SK-N-SH (cell line): ENCODE measurements around the gene APBB1IP. TPM values are rescaled to one million over a fixed set of nuclear protein-coding genes. Genes with fewer than 3 reads are reported as not detected.
"Not testable (repeated sequence)": the region's sequence is repeated elsewhere in the genome, so short reads cannot be mapped to it uniquely, and the experiment has no call there.

Experiments
- CTCF ChIA-PET: fragments of 300-600, 350-600 bp; formaldehyde crosslinking; extraction: SDS; loops from one replicate; lab custom pipeline; 2021; lab: Yijun Ruan, JAX
- POLR2A ChIA-PET: fragments of 350-600 bp; sonication (Branson Sonifier 250); formaldehyde crosslinking; extraction: SDS; loops from one replicate; lab custom pipeline; 2020; ENCODE audit warnings: antibody characterized with exemption, inconsistent platforms; lab: Yijun Ruan, JAX
- DNase-seq: peaks from one replicate; pipeline ENCODE4 v3.0.0; 2012
- H2AFZ ChIP-seq: fragments of 200-600 bp; sonication (generic); 2 replicates; pipeline ENCODE4 v1.8.1; 2016; ENCODE audit warnings: antibody characterized with exemption, mild to moderate bottlenecking, low read depth
- H3F3A ChIP-seq: fragments of 200-600 bp; sonication (generic); replicated peaks from 2 replicates; pipeline ENCODE3; 2016; ENCODE audit warnings: antibody characterized with exemption, mild to moderate bottlenecking; ENCODE audit not compliant: insufficient read depth
- H3K27ac ChIP-seq, 2 experiments: fragments of 200-500 bp in 1 of 2; fragments of 200-600 bp in 1 of 2; sonication (Bioruptor generic) in 1 of 2; sonication (generic), shearing (Covaris generic) in 1 of 2; 2 replicates each; pipeline versions ENCODE4 v1.5.1 to v1.6.1; 2014 to 2016; ENCODE audit warnings: low read depth in 2 of 2, inconsistent platforms in 1 of 2, low read length in 1 of 2, mild to moderate bottlenecking in 1 of 2, mixed read lengths in 1 of 2
- H3K27me3 ChIP-seq: fragments of 200-600 bp; sonication (generic), shearing (Covaris generic); 2 replicates; pipeline ENCODE4 v1.6.1; 2016; ENCODE audit warnings: mixed run types; ENCODE audit not compliant: insufficient read depth
- H3K36me3 ChIP-seq, 2 experiments: fragments of 200-500 bp in 1 of 2; fragments of 200-600 bp in 1 of 2; sonication (Bioruptor generic) in 1 of 2; sonication (generic) in 1 of 2; replicated peaks in 1 of 2; 2 replicates each; pipeline versions ENCODE3 to v1.5.1; 2014 to 2016; ENCODE audit warnings: low read length in 1 of 2, mild to moderate bottlenecking in 1 of 2; ENCODE audit not compliant: insufficient read depth in 2 of 2, control insufficient read depth in 1 of 2
- H3K4me1 ChIP-seq, 2 experiments: fragments of 200-500 bp in 1 of 2; fragments of 200-600 bp in 1 of 2; sonication (Bioruptor generic) in 1 of 2; sonication (generic), shearing (Covaris generic) in 1 of 2; 2 replicates each; pipeline versions ENCODE4 v1.5.1 to v1.6.1; 2014 to 2016; ENCODE audit warnings: low read depth in 1 of 2, low read length in 1 of 2, mixed run types in 1 of 2; ENCODE audit not compliant: insufficient read depth in 2 of 2, control insufficient read depth in 1 of 2
- H3K4me2 ChIP-seq: fragments of 200-600 bp; sonication (generic), shearing (Covaris generic); 2 replicates; pipeline ENCODE4 v1.6.1; 2017; ENCODE audit warnings: mixed run types
- H3K4me3 ChIP-seq, 2 experiments: fragments of 200-500 bp in 1 of 2; fragments of 200-600 bp in 1 of 2; sonication (Bioruptor generic) in 1 of 2; sonication (generic), shearing (Covaris generic) in 1 of 2; 2 replicates each; pipeline versions ENCODE4 v1.5.1 to v1.8.1; 2014 to 2016; ENCODE audit warnings: low read depth in 2 of 2, inconsistent platforms in 1 of 2, low read length in 1 of 2, mild to moderate bottlenecking in 1 of 2, mixed read lengths in 1 of 2, moderate library complexity in 1 of 2
- H3K79me2 ChIP-seq: fragments of 200-600 bp; sonication (generic); 2 replicates; pipeline ENCODE4 v1.8.1; 2017; ENCODE audit warnings: mild to moderate bottlenecking; ENCODE audit not compliant: insufficient read depth
- H3K9ac ChIP-seq: fragments of 200-600 bp; sonication (generic); 2 replicates; pipeline ENCODE4 v1.6.1; 2017; ENCODE audit warnings: mixed run types
- H3K9me2 ChIP-seq: fragments of 200-600 bp; sonication (generic); 2 replicates; pipeline ENCODE4 v1.6.1; 2017; ENCODE audit warnings: mixed run types
- H3K9me3 ChIP-seq: fragments of 200-600 bp; sonication (generic); 2 replicates; pipeline ENCODE4 v1.6.1; 2017; ENCODE audit warnings: mixed run types, mild to moderate bottlenecking, moderate library complexity
- H4K20me1 ChIP-seq: fragments of 200-600 bp; sonication (generic); 2 replicates; pipeline ENCODE4 v1.6.1; 2017; ENCODE audit warnings: mild to moderate bottlenecking, mixed run types; ENCODE audit not compliant: insufficient read depth
- CHD2 ChIP-seq: fragments of 150-350 bp; IDR thresholded peaks from 2 replicates; pipeline ENCODE4 v1.6.1; 2018; ENCODE audit warnings: low read length; ENCODE audit not compliant: partially characterized antibody
- FOSL2 ChIP-seq: IDR thresholded peaks from 2 replicates; pipeline ENCODE4 v1.4.0; 2012; ENCODE audit warnings: low read depth, mild to moderate bottlenecking, moderate library complexity, borderline replicate concordance
- IRF3 ChIP-seq: fragments of 150-350 bp; IDR thresholded peaks from 2 replicates; pipeline ENCODE4 v1.6.1; 2016; ENCODE audit warnings: mild to moderate bottlenecking, low read depth, low read length
- NRF1 ChIP-seq: IDR thresholded peaks from 2 replicates; pipeline ENCODE4 v1.6.1; 2012; ENCODE audit warnings: low read depth, mild to moderate bottlenecking, low read length
- RAD21 ChIP-seq: IDR thresholded peaks from 2 replicates; pipeline ENCODE4 v1.6.1; 2012; ENCODE audit warnings: mild to moderate bottlenecking, low read length
- SIN3A ChIP-seq: IDR thresholded peaks from 2 replicates; pipeline ENCODE4 v1.6.1; 2012; ENCODE audit warnings: low read depth, mild to moderate bottlenecking, low read length, moderate library complexity, borderline replicate concordance
- TAF1 ChIP-seq: IDR thresholded peaks from 2 replicates; pipeline ENCODE4 v1.6.1; 2012; ENCODE audit warnings: low read depth, mild to moderate bottlenecking, low read length, moderate library complexity, borderline replicate concordance
- TEAD4 ChIP-seq: IDR thresholded peaks from 2 replicates; pipeline ENCODE4 v1.4.0; 2012; ENCODE audit warnings: mild to moderate bottlenecking, borderline replicate concordance; ENCODE audit not compliant: insufficient read depth
- USF1 ChIP-seq: IDR thresholded peaks from 2 replicates; pipeline ENCODE4 v1.4.0; 2012; ENCODE audit warnings: low read depth, borderline replicate concordance
- USF2 ChIP-seq: fragments of 150-350 bp; IDR thresholded peaks from 2 replicates; pipeline ENCODE4 v1.6.1; 2017; ENCODE audit warnings: antibody characterized with exemption, low read length, low read depth, borderline replicate concordance
- WGBS: methylation state at CpG from one replicate; pipeline ENCODE4 v1.1.6; 2017; ENCODE audit warnings: low lambda C conversion rate; 5-methylcytosine and 5-hydroxymethylcytosine counted together
- polyA plus RNA-seq, 3 experiments: library from polyadenylated mRNA; depleted of rRNA; stranded (reverse); fragments of >200 nt; gene quantifications; 2 replicates each; pipeline ENCODE4 v1.2.3, GENCODE V29; 2012
- TF ChIP-seq, protein P1 (sequence below): IDR thresholded peaks from 2 replicates; pipeline ENCODE4; 2012

The APBB1IP gene
- polyA plus RNA-seq, 1 of the 3 experiments (the other 2 are of a cell fraction) = not detected

DNA sequence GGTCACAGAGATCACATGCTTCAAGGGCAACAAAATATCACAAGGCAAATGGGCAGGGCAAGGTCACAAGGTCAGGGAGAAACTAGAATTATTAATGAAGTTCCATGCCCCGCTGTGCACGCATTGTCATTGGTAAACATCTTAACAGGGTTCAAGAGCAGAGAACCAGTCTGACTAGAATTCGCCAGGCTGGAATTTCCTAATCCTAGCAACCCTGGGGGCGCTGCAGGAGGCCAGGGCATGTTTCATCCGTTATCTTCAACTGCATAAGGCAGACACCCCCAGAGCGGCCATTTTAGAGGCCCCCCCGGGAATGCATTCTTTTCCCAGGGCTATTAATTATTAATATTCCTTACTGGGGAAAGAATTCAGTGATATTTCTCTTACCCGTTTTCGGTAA is 54.6 kb downstream of the APBB1IP start:
- H3K9me2 ChIP-seq, H3K9me3 ChIP-seq: not testable (repeated sequence)
- WGBS = 21% methylated on average over 8 of the region's 9 CpGs

GRCh38 chr10:26494018-26494417 is 55.9 kb downstream of the APBB1IP start:
- Histone ChIP-seq H4K20me1 (no peaks in the 10 kb centered on the region), H3K27me3 (no peaks in the 10 kb centered on the region; the same call in 1 of the 2 replicates), H3K9me2 (no peaks in the 10 kb centered on the region), H3K79me2 (no peaks in the 10 kb centered on the region), H3K36me3 (no peaks in the 10 kb centered on the region), H3K4me3 (no peak overlapping the region), H3F3A (no peaks in the 10 kb centered on the region), H3K4me2 (no peak overlapping the region), H3K9ac (no peak overlapping the region), H3K27ac (no peak overlapping the region), H3K9me3 (no peaks in the 10 kb centered on the region), H2AFZ (no peak overlapping the region)
- no peak for DNase-seq
- ChIA-PET POLR2A (no interaction called here), CTCF (no interaction called here)
- WGBS = 7% methylated on average over 2 of the region's 2 CpGs
- TF ChIP-seq IRF3 = no peak
- TF ChIP-seq TAF1 = no peak
- TF ChIP-seq RAD21 = no peak
- no peak for TF ChIP-seq FOSL2
- no peak for TF ChIP-seq USF2
- no peak for TF ChIP-seq USF1
- TF ChIP-seq NRF1 = no peak
- no peak for TF ChIP-seq CHD2
- no peak for TF ChIP-seq SIN3A
- no peak for TF ChIP-seq TEAD4
- TF ChIP-seq, protein P1, sequence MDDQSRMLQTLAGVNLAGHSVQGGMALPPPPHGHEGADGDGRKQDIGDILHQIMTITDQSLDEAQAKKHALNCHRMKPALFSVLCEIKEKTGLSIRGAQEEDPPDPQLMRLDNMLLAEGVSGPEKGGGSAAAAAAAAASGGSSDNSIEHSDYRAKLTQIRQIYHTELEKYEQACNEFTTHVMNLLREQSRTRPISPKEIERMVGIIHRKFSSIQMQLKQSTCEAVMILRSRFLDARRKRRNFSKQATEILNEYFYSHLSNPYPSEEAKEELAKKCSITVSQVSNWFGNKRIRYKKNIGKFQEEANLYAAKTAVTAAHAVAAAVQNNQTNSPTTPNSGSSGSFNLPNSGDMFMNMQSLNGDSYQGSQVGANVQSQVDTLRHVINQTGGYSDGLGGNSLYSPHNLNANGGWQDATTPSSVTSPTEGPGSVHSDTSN = no peak
- TF ChIP-seq, all 33 proteins: peak for 0
- H3K4me1 ChIP-seq = no peaks in the 10 kb centered on the region

More for the DNA sequence above, 54.6 kb downstream of the APBB1IP start:
- H3F3A ChIP-seq, H3K27me3 ChIP-seq, H3K79me2 ChIP-seq, H3K9ac ChIP-seq, H3K4me1 ChIP-seq, CTCF ChIA-PET, H3K4me3 ChIP-seq, H2AFZ ChIP-seq, H3K4me2 ChIP-seq, H3K36me3 ChIP-seq, H3K27ac ChIP-seq, POLR2A ChIA-PET, H4K20me1 ChIP-seq, DNase-seq: not testable (repeated sequence)
